Stimulated activated CD8-positive, alpha-beta memory T cell treated with anti-CD3 and anti-CD28 coated beads, Interleukin-2, amount 100 ng/mL, for 1 hour (primary cell): ENCODE results near the gene PRKAG2.

Experiments used
- DNase-seq, 2 donors: peaks; one replicate each; pipeline ENCODE4 v3.0.0-alpha.2; 2020; ENCODE audit warnings: low read depth in 2 of 2

PRKAG2 gene

DNA sequence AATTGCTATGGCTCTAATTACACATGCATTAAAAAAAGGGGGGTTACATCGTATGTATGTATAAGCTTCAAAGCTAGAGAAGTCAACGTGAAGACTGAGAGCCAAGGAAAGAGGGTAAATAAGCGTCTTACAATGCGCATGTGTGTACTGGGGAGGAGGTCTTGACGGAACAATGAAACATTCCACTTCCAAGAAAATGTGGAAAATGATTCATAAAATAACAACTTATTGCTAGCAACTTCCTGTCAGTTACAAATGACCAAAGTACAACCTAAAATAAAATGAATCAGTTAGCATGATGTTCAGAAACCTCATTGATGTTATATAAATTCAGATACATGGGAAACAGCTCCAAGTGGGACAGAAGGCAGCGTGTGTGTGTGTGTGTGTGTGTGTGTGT lies 253.1 kb downstream of the PRKAG2 start:
- no peak for DNase-seq

DNA sequence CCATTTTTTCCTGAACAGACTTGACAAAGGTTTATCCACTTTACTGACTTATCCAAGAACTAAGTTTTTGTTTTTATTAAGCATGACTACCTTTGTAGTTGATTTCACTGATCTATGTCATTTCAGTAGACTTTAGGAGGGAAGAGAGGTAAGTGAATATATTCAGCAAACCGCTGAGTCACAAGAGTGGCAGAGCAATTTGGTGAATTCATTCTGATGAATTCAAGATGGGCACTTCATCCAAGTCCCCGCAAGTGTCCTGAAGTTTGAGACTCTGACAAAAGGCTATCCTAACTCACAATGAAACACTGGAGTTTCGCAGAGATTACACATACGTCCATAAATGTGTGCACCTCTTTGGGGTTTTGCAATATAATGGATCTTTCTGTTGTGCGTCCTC lies 255.0 kb downstream of the PRKAG2 start:
- DNase-seq, result no peak

DNA sequence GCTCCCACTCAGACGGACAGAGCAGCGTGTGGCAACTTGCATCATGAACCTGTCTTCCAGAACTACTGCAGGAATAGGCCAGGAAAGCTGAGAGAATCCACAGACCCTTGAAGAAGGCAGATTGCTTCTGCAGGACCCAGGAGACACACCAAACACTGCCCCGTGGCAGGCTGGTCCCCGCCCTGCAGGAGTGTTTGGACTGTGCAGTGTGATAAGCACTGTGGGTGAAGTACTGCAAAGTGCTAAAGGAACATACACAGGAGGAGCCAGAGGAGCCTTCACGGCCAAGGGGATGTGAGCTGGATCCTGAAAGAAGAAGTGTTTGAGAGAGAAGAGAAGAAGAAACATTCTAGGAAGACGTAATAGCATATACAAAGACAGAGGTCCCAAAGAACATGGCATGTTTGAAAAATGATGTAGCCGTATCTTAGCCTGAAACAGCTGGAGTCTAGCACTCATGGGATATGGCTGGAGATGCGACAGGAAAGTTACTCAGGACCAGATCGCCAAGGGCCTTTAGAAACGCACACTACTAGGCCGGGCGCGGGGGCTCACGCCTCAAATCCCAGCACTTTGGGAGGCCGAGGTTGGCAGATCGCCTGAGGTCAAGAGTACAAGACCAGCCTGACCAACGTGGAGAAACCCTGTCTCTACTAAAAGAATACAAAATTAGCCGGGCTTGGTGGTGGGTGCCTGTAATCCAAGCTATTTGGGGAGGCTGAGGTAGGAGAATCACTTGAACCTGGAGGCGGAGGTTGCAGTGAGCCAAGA lies 260.3 kb downstream of the PRKAG2 start:
- DNase-seq, result no peak

DNA sequence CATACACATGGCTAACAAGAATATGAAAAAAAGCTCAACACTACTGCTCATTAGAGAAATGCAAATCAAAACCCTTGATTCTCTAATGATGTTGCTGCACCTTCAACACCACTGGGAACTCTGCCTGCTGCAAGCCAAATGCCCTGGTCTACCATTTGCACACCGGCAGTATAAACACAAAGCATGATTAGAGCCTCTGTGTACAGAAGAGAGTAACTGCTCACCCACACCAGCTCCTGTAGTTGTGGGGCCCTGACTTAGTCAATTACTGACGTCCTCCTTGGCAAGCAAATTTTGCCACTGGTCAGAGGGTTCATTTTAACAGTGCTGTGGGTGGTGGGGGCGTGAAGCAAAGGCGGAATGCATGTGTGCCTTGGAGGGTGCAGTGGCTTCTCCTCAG lies 261.1 kb downstream of the PRKAG2 start:
- DNase-seq, result no peak

DNA sequence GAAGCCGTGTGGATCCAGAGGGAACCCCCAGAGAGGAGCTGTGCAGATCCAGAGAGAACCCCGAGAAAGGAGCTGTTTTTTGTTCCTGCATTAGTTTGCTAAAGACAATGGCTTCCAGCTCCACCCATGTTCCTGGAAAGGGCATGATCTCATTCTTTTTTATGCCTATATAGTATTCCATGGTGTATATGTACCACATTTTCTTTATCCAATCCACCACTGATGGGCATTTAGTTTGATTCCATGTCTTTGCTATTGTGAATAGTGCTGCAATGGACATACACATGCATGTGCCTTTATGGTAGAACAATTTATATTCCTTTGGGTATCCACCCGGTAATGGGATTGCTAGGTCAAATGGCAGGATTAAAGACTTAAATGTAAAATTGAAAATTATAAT lies 261.9 kb downstream of the PRKAG2 start:
- no peak for DNase-seq

DNA sequence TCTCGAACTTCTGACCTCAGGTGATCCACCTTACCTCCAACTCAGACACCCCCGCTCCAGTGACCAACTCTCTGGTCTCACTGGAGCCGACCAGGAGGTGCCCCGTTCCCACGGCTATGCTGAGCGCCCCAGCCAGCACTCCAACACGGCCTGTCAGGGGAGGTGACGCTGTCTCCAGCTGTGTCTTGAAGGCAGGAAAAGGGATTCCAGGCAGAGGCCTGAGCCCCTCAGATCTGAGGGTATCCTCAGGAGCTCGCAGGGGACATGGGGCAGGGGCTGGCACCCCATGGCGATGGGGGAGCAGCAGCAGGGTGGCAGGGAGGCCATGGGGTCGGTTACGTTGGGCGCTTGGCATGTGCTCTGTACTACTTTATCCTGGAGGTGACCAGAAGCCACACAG lies 262.9 kb downstream of the PRKAG2 start:
- no peak for DNase-seq

DNA sequence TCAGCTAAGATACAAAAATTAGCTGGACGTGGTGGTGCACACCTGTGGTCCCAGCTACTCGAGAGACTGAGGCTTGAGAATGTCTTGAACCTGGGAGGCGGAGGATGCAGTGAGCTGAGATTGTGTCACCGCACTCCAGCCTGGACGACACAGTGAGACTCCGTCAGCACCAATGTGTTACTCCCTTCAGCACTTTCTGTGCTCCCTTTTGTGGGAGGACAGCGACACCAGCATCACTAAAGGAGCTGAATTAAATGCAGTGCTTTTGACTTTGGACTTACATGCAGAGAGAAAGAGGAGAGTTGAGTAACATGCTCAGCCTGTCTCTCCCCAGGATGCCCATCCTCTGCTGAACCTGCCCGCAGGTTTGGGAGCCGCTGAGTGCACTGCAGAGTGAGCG lies 265.0 kb downstream of the PRKAG2 start:
- no peak for DNase-seq

DNA sequence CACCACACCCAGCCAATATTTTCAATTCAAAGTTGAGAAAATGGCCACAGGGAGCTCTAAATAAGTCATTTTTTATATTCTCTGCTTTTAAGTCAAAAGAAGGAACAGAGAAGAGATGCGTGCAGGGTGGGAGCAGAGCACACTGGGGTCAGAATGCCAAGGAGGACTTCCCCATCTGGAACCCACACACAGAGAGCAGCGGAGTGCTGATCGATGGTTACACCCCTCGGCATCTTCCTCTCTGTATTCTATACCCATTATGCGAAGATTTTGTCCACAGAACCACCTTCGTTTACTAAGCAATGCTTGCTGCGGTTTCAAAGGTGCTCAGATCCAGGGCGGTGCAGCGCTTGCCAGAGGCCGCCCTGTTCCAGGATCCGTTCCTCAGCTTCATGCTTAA lies 265.9 kb downstream of the PRKAG2 start:
- no peak for DNase-seq

DNA sequence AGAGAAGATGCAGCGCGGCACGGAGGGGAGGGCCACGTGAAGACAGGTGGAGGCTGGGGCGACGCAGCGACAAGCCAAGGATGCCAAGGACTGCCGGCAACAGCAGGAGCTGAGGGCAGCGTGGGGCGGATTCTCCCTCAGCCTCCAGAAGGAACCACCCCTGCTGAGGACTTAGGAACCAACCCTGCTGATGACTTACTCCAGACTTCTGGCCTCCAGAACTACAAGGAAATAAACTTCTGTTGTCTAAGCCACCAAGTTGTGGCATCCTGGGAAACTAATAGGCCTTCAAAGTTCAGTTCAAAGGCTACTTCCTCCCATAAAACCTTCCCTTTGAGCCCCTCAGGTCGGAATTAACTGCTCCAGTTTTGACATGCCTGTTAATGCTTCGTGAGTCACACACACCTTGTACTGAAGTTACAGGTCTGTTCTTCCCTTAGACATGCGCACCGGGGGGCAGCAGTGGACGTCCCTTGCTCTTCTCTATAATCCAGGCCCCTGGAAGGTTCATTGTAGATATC lies 268.8 kb downstream of the PRKAG2 start:
- no peak for DNase-seq

DNA sequence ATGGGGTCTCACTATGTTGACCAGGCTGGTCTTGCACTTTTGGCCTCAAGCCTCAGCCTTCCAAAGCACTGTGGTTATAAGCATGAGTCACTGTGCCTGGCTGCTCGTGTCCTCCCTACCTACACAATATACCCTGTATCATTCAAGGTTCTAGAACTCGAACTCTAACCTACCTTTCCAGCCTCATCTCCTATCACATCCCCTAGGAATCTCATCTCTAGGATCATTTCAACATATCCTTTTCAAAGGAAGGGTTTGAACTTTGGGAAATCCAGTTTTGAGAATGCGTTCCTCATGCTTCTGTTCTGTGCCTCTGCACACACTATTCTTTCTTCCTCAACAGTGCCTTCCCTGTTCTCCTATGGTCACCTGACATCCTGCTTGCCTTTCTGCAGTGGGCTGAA lies 269.4 kb downstream of the PRKAG2 start:
- DNase-seq, result no peak

DNA sequence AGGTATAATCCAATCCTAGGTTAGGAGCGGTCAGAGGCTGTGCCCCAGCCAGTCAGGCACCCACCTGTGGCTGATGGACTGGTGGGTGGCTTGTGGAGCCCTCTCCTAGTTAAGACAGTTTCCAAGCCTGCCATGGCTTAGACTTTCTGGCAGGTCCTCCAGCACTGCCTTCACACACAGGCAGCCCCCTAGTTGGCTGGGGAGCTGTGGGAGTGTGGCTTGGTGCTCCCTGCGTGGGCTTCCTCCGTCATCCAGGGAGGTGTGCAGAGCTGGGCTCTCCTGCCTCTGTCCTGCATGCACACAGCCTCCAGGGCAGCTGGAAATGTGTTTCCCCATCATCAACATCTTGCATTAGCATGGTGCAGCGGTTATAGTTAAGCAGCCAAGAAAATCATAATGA lies 273.0 kb downstream of the PRKAG2 start:
- DNase-seq, result no peak

DNA sequence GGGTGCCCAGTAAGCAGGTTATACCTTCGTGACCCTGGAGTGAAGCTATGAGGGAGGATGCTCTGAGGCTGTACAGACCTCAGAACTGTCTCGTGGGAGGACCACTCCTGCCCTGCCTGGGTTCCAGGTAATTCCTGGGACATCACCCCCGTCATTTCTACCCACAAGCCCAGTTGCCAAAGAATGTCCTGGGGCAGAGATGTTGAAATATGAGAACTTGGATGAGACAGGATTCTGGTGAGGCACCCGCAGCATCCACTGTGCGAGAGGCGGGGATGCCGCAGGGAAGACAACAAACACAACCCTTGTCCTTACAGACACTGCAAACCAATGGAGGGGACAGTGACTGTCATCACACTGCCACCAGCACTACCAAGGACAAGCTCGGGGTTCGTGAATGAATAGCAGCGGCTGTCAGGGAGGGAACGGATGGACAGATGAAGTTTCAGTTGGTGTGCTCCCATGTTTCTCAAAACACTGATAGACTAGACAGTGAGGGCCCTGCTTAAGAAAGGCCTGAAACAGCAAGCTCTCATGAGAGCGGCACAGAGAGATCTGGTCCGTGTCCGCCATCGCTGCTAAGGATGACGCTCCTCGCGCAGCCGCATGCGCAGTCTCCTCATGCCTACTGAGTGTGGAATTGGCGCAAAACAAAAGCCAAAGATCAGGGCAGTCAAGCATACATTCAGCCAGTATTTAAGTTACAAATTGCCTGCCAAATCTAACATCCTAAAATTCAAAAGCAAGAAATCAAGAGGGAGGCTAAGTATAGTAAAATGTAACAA lies 275.2 kb downstream of the PRKAG2 start:
- DNase-seq, result no peak

DNA sequence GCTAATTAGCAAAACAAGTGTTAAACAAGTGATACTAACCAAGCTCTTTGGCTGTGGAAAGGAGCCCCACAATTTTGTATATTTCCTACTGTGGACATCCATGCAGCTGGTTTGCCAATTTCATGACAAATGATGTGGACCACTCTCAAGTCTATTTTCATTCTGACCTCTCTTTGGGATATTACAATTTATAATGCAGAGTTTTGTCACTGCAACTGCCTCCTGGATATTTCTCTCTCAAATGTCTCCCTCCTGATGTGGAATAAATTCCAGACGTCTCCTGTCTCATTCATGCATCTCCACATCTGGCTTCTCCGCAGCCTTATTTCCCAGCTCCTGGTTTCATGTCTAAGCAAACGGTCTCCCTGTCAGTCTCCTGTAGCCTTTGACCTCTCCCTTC lies 276.6 kb downstream of the PRKAG2 start:
- DNase-seq, result no peak

DNA sequence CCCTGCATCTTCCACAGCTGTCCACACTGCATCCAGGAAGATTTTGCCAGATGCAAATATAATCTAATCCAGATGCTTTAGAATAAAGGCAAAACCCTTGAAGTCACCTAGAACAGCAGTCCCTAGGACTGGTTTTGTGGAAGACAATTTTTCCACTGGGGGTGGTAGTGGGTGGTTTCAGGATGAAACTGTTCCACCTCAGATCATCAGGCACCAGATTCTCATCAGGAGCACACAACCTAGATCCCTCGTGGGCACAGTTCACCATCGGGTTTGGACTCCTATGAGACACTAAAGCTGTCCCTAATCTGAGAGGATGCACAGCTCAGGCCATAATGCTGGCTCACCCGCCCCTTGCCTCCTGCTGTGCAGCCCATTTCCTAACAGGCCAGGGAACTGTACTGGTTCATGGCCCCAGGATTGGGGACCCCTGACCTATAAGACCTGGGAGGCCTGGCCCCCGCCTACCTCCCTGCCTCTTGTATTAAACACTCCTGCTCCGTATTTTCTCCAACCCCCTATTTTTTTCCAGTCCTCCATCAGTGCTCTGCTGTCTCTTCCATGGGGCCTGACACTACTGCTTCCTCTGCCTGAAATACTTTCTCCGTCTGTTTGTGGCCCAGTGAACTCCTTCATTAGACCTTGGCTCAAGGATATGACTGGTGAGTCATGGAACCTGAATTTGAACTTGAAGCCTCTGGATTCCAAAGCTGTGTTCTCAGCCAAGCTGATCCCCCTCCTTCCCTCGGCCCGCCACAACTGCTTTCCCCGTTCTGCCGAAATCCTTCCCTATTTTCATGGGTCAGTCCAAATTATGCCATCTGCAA lies 277.3 kb downstream of the PRKAG2 start:
- DNase-seq, result no peak

DNA sequence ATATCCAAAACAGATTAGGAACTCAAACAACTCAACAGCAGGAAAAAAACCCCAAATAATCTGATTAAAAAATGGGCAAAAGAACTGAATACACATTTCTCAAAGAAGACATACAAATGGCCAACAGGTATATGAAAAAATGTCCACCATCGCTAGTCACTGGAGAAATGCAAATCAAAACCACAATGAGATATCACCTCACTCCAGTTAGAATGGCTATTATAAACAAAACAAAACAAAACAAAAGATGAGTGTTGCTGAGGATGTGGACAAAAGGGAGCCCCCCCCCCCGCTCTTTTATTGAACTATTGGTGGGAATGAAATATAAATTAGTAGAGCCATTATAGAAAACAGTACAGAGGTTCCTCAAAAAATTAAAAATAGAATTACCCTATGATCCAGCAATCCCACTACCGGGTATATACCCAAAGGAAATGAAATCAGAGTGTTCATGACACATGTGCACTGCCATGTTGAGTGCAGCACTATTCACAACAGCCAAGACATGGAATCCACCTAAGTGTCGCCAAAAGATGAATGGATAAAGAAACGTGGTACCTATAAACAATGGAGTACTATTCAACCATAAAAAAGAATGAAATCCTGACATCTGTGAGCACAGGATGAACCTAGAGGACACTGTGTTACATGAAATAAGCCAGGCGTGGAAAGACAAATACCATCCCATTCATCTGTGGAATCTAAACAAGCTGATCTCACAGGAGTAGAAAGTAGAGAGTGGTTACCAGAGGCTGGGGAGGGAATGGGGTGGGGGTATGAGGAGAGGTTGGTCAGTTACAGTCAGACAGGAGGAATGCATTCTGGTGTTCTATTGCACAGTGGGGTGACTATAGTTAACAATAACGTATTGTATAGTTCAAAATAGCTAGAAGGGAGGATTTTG lies 279.1 kb downstream of the PRKAG2 start:
- no peak for DNase-seq

DNA sequence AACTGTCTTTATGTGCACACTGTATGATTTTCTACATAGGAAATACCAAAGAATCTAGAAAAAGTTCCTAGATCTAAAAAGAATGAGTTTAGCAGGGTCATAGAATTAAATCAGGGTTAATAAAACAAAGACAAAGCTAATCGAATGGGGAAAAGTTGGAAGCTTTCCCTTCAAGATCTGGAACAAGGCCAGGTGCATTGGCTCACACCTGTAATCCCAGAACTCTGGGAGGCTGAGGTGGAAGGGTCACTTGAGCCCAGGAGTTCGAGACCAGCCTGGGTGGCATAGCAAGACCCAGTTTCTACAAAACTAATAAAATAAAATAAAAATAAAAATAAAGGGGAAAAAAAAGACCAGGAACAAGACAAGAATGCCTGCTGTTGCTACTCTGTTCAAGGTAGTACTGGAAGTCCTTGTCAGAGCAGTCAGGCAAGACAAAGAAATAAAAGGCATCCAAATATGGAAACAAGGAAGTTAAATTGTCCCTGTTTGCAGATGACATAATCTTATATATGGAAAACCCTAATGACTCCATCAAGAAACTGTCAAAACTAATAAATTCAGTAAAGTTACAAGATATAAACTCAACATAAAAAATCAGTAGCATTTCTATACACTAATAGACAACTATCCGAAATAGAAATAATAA lies 281.1 kb downstream of the PRKAG2 start:
- no peak for DNase-seq

DNA sequence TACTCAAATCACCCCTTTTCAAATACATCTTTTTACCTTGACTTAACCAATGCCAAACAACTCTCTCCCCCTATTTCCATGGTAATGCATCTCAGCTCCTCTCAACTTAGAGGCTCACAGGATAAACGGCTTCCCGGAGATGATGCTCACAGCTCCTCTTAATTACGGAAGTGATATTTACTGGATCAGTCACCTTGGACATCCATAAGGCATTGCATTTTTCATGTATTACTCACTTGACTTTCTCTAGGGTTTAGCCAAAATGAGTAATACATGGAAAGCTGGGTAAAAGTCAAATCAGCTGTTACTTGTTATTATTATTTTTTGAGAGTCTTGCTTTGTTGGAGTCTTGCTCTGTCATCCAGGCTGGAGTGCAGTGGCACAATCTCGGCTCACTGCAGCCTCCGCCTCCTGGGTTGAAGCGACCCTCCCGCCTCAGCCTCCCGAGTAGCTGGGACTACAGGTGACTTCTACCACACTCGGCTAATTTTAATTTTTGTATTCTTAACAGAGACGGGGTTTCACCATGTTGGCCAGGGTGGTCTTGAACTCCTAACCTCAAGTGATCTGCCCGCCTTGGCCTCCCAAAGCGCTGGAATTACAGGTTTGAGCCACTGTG lies 283.9 kb downstream of the PRKAG2 start:
- DNase-seq, result no peak

DNA sequence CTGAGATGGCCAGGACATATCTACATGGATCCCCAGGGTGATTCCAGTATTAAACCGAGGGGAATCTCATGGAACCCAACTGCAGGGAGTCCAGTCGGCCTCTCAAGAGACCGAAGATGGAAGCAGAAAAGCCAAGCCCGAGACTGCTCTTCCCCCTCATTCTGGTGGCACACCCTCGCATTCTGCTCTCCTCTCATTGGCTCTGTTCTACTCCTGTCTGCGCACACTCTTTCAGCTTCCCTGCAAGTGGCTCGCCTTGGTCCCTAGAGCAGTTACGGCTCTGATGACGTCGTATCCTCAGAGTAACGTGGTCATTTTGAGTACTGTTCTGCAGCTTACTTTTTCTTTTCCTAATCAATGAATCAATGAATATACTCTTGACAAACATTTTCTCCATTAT lies 284.6 kb downstream of the PRKAG2 start:
- no peak for DNase-seq

DNA sequence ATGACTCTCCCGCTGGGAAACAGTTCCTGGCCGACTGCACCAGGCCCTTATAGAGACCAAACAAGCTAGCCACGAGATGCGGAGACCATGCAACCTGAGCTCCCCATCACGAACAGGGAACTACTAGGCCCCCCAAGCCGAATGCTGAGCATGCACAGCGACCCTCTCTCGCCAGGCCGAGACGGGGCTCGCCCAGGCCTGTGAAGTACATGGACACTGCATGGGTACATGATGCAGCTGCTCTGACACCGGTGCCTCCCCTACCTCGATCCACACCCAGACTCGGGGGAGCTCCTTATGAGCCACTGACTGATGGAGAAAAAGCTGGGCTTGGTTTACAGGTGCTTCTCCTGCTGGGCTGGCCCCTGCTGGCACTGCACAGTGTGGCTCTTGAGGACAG lies 285.0 kb downstream of the PRKAG2 start:
- DNase-seq, result no peak
